Caco-2 (cell line): ENCODE measurements around the gene IL9. TPM values are rescaled to one million over a fixed set of nuclear protein-coding genes. Genes with fewer than 3 reads are reported as not detected.

Experiments used
- BruUV-seq: library from RNA; stranded (reverse); fragments of 400-500 nt; replicated peaks from 2 replicates; lab custom pipeline; 2021; lab: Mats Ljungman, UMichigan
- CTCF ChIA-PET: fragments of 300-600 bp; sonication (Branson Sonifier 250); formaldehyde crosslinking; loops from one replicate; lab custom pipeline; 2022; ENCODE audit warnings: antibody characterized with exemption; lab: Charles Lee
- POLR2A ChIA-PET: fragments of 300-600 bp; sonication (Branson Sonifier 250); formaldehyde crosslinking; loops from one replicate; lab custom pipeline; 2022; ENCODE audit warnings: antibody characterized with exemption; lab: Charles Lee
- DNase-seq, 2 experiments: peaks; one replicate each; pipeline versions ENCODE4 v3.0.0 to v3.0.0-alpha.2; 2020 to 2022
- H3K27me3 ChIP-seq: replicated peaks from 2 replicates; pipeline ENCODE4 v1.6.0; 2011; ENCODE audit warnings: low read length; ENCODE audit not compliant: control insufficient read depth, insufficient read depth
- H3K36me3 ChIP-seq: 2 replicates; pipeline ENCODE4 v1.5.1; 2011; ENCODE audit warnings: low read length; ENCODE audit not compliant: control insufficient read depth, insufficient read depth
- H3K4me1 ChIP-seq: fragments of 250-450 bp; sonication (Bioruptor Pico); 2 replicates; pipeline ENCODE4 v1.5.1; 2020; ENCODE audit warnings: mild to moderate bottlenecking
- H3K4me3 ChIP-seq: 2 replicates; pipeline ENCODE4 v1.5.1; 2011; ENCODE audit warnings: low read depth, mild to moderate bottlenecking, control low read depth, low read length
- H3K9me3 ChIP-seq: fragments of 250-450 bp; sonication (Bioruptor Pico); 2 replicates; pipeline ENCODE4 v1.5.1; 2020; ENCODE audit warnings: mild to moderate bottlenecking, moderate library complexity
- H3K27ac Mint-ChIP-seq: one replicate; pipeline ENCODE4 v1.8.0; 2022; ENCODE audit warnings: mixed read lengths; ENCODE audit not compliant: unreplicated experiment
- H3K27me3 Mint-ChIP-seq: one replicate; pipeline ENCODE4 v1.8.0; 2022; ENCODE audit warnings: mixed read lengths; ENCODE audit not compliant: insufficient read depth, unreplicated experiment
- H3K36me3 Mint-ChIP-seq: one replicate; pipeline ENCODE4 v1.8.0; 2022; ENCODE audit warnings: mild to moderate bottlenecking, mixed read lengths; ENCODE audit not compliant: insufficient read depth, unreplicated experiment
- H3K4me1 Mint-ChIP-seq: one replicate; pipeline ENCODE4 v1.8.0; 2022; ENCODE audit warnings: low read depth, mixed read lengths; ENCODE audit not compliant: unreplicated experiment
- H3K4me3 Mint-ChIP-seq: one replicate; pipeline ENCODE4 v1.8.0; 2022; ENCODE audit warnings: mild to moderate bottlenecking, moderate library complexity, mixed read lengths; ENCODE audit not compliant: unreplicated experiment
- H3K9me3 Mint-ChIP-seq: one replicate; pipeline ENCODE4 v1.8.0; 2022; ENCODE audit warnings: mixed read lengths; ENCODE audit not compliant: unreplicated experiment
- CTCF ChIP-seq, 2 experiments: fragments of 200-600 bp in 1 of 2; IDR thresholded peaks; 1 replicate in 1 of 2; 2 replicates in 1 of 2; pipeline versions ENCODE4 v1.5.1 to v1.8.0; 2011 to 2022; ENCODE audit warnings: antibody characterized with exemption in 1 of 2, control low read depth in 1 of 2, inconsistent platforms in 1 of 2, low read depth in 1 of 2, low read length in 1 of 2, mild to moderate bottlenecking in 1 of 2, moderate library complexity in 1 of 2; ENCODE audit not compliant: insufficient read depth in 1 of 2, severe bottlenecking in 1 of 2, unreplicated experiment in 1 of 2
- intact Hi-C: fragments of 100-400 bp; cut with micrococcal nuclease; formaldehyde crosslinking; loops from one replicate; pipeline ENCODE4 v1.10.0; 2022; ENCODE audit not compliant: unreplicated experiment
- total RNA-seq: library from RNA; stranded (reverse); gene quantifications from 2 replicates; pipeline ENCODE4 v1.2.3, GENCODE V29; 2022

IL9 gene
- total RNA-seq, 1 experiment from 2014 or later: not detected

- BruUV-seq: no TSS peak
- CTCF ChIA-PET: interaction anchor here (0.6 to 2.2 kb wide), 2 partner anchors 13 to 206 kb away, joined by 3 to 6 read pairs; no protein-coding TSS in a partner anchor
- no peaks in the 10 kb centered on the region for H3K27me3 Mint-ChIP-seq
These were observed 13.8 kb downstream of the IL9 start for GRCh38 chr5:135881819-135882218.

DNA sequence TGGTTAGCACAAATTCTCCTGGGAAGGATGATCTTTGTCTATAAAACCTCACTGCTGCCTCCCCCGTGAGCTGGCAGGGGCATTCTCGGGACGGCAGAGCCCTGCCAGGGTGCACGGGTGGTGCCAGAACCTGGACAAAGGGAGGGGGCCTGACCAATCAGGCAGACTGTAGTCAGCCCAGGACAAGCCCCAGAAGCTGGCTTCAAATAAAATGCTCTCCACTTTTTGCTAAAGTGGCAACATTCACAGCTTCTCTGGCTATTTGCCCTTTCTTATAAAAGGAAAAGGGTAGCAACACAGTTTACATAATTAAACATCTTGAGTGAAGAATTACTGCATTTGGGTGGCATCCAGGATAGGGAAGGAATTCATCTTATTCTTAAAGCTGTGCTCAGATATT is 14.4 kb downstream of the IL9 start:
- CTCF ChIA-PET: interaction anchor here (0.7 to 2.2 kb wide), 2 partner anchors 13 to 196 kb away, joined by 6 to 7 read pairs; no protein-coding TSS in a partner anchor
- H3K4me3 ChIP-seq: no peak overlapping the region
- POLR2A ChIA-PET: no interaction called here

More at GRCh38 chr5:135881819-135882218, 13.8 kb downstream of the IL9 start:
- no peaks in the 10 kb centered on the region for H3K27me3 ChIP-seq
- POLR2A ChIA-PET: no interaction called here
- H3K36me3 ChIP-seq: no peaks in the 10 kb centered on the region
- H3K9me3 ChIP-seq: no peaks in the 10 kb centered on the region
- DNase-seq: no peak
- TF ChIP-seq CTCF (IDR thresholded peaks at IDR 0.05; ENCODE audit: insufficient read depth in 1 of 2, low read depth in 1 of 2, low read length in 1 of 2, severe bottlenecking in 1 of 2, unreplicated experiment in 1 of 2): no peak
- Mint-ChIP-seq H3K4me3 (no peak overlapping the region), H3K36me3 (no peaks in the 10 kb centered on the region), H3K27ac (no peak overlapping the region), H3K9me3 (no peaks in the 10 kb centered on the region), H3K4me1 (no peaks in the 10 kb centered on the region)
- H3K4me1 ChIP-seq: no peaks in the 10 kb centered on the region
- H3K4me3 ChIP-seq: no peak overlapping the region
- intact Hi-C loops: loop anchor here (10.0 kb wide), 1 partner anchor 543 kb away; no protein-coding TSS in a partner anchor

GRCh38 chr5:135880801-135881200 is 14.8 kb downstream of the IL9 start:
- DNase-seq: no peak
- H3K4me3 Mint-ChIP-seq: no peak overlapping the region
- intact Hi-C loops: loop anchor here (10.0 kb wide), 1 partner anchor 544 kb away; no protein-coding TSS in a partner anchor
- Histone ChIP-seq H3K27me3 (no peaks in the 10 kb centered on the region), H3K9me3 (no peaks in the 10 kb centered on the region), H3K4me3 (no peak overlapping the region), H3K36me3 (no peaks in the 10 kb centered on the region), H3K4me1 (no peaks in the 10 kb centered on the region)
- TF ChIP-seq CTCF (IDR thresholded peaks at IDR 0.05; ENCODE audit: insufficient read depth in 1 of 2, low read depth in 1 of 2, low read length in 1 of 2, severe bottlenecking in 1 of 2, unreplicated experiment in 1 of 2): no peak
- H3K27me3 Mint-ChIP-seq: no peaks in the 10 kb centered on the region
- ChIA-PET POLR2A (no interaction called here), CTCF (interaction anchor here (0.7 to 2.2 kb wide), 2 partner anchors 14 to 196 kb away, joined by 6 to 7 read pairs; no protein-coding TSS in a partner anchor)
- H3K36me3 Mint-ChIP-seq: no peaks in the 10 kb centered on the region
- no peak overlapping the region for H3K27ac Mint-ChIP-seq
- no peaks in the 10 kb centered on the region for H3K9me3 Mint-ChIP-seq
- BruUV-seq: no TSS peak
- no peaks in the 10 kb centered on the region for H3K4me1 Mint-ChIP-seq

More for the DNA sequence above, 14.4 kb downstream of the IL9 start:
- no peak for DNase-seq
- Mint-ChIP-seq H3K4me1 (no peaks in the 10 kb centered on the region), H3K27me3 (no peaks in the 10 kb centered on the region), H3K9me3 (no peaks in the 10 kb centered on the region), H3K4me3 (no peak overlapping the region), H3K36me3 (no peaks in the 10 kb centered on the region), H3K27ac (no peak overlapping the region)
- Histone ChIP-seq H3K36me3 (no peaks in the 10 kb centered on the region), H3K27me3 (no peaks in the 10 kb centered on the region), H3K4me1 (no peaks in the 10 kb centered on the region), H3K9me3 (no peaks in the 10 kb centered on the region)
- BruUV-seq: no TSS peak
- intact Hi-C loops: loop anchor here (10.0 kb wide), 1 partner anchor 544 kb away; no protein-coding TSS in a partner anchor
- no peak for TF ChIP-seq CTCF (IDR thresholded peaks at IDR 0.05; ENCODE audit: insufficient read depth in 1 of 2, low read depth in 1 of 2, low read length in 1 of 2, severe bottlenecking in 1 of 2, unreplicated experiment in 1 of 2)
